AG08395 (cell line): ENCODE data around the gene MIPOL1.

Experiments
- DNase-seq: peaks from one replicate; pipeline ENCODE4 v3.0.0; 2012; ENCODE audit warnings: mixed read lengths, low spot score

Gene MIPOL1

DNA sequence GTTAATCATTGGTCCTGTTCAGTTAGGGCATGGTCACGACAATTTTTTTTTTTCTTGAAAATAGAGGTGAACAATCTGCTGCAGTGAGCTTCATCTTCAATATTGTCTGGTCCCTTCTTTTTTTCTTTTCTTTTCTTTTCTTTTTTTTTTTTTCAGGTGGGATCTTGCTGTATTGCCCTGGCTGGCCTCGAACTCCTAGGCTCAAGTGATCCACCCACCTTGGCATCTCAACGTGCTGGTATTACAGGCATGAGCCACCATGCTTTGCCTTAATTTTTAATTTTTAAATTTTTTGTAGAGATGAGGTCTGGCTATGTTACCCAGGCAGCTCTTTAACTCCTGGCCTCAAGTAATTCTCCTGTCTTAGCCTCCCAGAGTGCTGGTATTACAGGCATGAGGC lies 36.5 kb downstream of the MIPOL1 start:
- DNase-seq = no peak

DNA sequence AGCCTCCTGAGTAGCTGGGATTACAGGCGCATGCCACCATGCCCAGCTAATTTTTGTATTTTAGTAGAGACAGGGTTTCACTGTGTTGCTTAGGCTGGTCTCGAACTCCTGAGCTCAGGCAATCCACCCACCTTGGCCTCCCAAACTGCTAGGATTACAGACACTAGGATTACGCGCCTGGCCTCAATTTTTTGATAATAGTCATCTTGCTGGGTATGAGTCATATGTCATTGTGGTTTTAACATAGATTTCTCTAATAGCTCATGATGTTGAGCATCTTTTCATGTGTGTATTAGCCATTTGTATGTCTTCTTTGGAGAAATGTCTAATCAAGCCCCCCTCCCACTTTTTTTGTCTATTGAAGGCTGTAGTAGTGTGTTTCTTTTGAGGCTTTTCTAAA lies 38.3 kb downstream of the MIPOL1 start:
- peak; percentile 5 for DNase-seq

DNA sequence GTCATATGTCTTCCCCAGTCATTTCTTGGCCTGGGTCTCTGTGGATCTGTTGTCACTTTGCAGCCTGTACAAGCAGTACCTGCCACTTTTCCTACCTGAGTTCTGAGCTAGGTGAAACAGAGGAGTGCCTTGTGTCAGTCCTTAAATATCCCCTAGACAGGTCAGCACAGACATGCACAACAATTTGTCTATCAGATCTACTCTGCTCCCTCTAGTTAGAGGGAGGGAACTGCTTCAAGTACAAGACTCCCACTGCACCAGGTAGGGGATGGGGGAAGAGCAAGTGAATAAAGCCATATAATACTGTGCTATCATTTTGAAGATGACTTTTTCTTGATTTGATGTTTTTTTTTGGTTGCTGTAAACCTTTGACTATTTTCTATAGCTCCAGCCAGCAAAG lies 39.4 kb downstream of the MIPOL1 start:
- no peak for DNase-seq

DNA sequence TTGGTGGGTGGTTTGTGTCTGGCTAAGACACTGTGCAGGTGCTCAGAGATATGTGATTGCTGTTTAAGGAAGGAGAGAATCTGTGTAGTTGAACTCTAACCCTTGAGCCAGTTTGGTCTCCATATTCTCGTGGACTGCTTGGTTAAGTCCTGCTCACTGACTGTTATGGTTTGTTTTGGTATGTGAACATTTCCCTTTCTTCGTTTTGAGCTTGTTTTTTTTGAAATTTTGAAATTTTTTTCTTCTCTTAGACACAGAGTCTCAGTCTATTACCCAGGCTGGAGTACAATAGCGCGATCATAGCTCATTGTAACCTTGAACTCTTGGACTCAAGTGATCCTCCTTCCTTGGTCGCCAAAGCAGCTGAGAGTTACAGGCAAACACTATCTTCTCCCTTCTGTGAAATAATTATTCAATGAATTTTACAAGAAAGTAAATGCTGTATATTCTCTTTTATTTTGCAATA lies 40.0 kb downstream of the MIPOL1 start:
- DNase-seq = no peak

DNA sequence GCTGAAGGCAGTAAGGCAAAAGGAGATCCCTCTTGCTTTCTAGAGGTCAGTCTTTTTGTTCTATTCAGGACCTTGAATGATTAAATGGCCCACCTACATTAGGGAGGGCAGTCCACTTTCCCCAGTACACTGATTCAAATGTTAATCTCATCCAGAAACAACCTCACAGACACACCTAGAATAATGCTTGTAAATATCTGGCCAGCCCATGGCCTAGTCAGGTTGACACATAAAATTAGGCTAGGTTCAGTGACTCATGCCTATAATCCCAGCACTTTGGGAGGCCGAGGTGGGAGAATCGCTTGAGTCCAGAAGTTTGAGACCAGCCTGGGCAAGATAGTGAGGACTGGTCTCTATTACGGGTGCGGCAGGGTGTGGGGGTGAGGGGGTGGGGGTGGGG lies 43.5 kb downstream of the MIPOL1 start:
- DNase-seq = no peak

DNA sequence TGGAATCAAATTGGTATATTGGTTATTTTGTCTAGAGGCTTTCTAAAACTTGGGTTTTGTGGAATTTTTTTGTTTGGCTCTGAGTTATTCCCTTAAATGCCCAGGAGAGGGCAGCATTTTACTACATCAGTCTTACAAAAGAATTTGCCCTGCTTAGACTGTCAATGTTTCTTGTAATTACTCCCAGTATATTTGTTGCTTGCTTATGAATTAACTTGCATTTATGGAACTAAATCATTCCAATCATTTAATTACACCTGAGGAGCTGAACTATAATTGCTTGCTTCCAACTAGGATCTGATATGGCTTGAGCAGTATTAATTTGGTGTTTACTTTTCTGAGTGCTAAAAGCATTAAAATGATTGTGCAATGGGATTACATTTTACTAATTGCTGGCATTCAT lies 48.7 kb downstream of the MIPOL1 start:
- DNase-seq = peak; percentile 38

DNA sequence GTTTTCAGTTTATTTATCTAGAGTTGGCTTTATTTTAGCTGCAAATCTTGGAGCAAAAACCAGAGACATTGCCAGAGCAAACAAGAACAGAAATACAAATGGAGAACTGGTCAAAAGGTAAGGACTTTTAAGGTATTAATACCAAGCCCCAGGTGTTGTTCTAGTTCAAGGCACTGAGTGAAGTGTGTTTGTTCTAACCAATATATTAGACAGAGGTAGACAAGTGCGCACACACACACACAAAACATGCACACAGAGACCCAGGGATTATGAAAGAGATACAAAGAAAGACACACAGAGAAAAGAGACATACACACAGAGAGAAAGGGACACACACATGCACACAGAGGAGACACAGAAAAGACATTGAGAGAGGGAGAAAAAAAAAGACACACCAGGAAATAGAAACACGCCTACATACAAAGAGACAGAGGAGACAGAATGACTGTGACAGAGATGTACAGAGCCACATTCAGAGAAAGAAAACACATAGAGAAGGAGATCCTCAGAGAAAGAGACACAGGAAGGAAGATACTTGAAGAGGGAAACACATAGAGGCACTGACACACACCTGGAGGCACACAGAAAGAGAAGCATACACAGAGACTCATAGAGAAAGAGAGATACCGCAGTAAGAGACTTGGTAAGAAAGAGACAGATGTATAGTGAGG lies 50.2 kb downstream of the MIPOL1 start:
- DNase-seq = no peak

DNA sequence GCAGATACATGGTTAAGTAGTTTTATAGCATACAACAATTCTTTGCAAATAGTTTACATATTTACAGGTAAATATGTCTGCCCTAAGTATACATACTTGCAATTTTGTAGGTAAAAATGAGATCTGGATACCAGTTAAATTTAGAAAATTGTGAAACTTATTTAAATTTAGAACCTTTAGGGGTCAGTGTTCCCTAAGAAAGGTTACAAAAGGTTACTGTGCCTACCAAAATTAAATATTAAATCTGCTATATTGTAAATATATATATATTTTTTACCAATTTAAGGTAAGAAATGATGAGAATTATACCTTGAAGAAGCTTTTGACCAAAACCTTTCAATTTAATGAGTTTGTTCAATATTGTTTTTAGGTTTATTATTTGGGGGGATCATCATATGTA lies 54.0 kb downstream of the MIPOL1 start:
- no peak for DNase-seq

DNA sequence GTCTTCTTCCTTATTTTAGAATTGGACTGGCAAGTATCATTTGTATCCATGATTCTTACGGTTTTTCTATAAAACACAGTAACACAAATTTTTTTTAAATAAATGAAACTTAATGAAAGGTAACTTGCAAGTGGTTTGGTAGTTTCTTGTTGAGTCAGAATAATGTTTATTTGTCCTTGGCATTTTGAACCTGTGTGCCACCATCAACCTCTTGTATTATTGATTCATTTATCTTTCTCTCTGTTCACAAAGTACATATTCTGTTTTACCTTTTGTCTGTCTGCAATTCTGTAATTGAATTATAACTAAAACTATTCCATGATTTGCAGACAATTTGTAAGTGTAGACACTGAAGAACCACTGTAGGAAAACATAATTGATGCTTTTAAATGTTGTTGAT lies 54.7 kb downstream of the MIPOL1 start:
- no peak for DNase-seq

DNA sequence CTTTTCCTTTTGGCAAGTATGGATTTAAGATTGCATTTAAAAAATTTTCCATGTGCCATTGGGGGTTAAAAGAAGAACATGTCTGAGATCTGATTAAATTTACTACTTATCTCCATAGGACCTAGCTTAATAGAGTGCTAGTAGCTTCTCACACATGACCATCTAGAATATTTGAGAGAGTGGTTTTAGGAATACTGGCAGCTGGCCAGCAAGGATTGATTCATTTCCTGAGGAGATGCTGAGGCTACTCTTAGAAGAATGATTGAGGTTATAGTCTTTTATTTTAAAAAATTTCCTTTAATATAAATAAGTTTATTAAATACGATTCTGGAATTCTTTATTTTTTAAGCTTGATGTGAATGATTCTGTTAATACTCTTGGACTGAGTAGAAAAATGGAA lies 56.2 kb downstream of the MIPOL1 start:
- DNase-seq = peak; percentile 20

DNA sequence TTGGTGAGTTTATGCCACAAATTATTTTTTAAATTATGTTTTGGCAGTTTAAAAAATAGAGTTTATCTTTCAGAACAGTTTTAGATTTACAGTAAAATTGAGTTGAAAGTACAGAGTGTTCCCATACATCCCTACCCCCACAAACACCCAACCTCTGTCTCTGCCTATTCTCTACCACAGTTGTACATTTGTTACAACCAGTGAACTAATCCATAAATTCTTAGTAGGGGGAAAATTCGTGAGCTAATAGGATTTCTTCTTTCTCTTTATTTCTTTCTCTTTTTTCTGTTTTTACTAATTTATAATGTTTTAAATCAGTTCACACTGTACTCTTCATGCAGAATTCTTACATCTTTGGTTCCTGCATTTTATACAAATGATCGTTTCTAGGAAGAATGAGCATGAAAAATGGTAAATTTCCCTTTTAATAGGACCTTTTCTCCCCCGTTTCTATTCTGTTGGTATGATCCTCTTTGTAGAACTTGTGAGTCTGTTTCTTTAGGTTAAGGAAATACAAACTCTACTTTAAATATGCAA lies 56.7 kb downstream of the MIPOL1 start:
- DNase-seq = no peak

DNA sequence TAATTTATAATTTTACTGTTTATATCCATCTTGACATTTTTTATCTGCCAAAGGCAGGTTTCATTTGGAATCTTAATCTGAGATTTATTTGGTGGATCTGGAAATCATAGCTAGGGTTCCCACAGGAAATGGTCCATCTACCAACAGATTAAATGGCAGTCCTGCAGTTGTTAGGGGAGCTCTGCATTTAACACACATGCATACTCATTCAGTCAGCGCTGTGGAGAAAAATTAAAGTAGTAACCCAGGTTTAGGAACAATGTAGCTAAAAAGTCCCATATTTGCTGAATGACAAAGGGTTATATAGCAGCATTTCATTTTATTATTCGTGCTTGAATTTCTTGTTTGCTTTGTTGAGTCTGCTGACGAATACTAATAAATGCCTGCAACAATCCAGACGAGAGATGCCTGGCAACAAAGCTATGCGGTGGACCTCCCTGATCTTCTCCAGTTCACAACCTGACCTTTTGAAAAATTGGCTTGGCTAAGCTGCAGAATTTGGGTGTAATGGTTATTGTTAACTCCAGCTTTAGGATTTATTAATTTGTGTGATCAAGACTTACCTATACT lies 59.8 kb downstream of the MIPOL1 start:
- DNase-seq = no peak

DNA sequence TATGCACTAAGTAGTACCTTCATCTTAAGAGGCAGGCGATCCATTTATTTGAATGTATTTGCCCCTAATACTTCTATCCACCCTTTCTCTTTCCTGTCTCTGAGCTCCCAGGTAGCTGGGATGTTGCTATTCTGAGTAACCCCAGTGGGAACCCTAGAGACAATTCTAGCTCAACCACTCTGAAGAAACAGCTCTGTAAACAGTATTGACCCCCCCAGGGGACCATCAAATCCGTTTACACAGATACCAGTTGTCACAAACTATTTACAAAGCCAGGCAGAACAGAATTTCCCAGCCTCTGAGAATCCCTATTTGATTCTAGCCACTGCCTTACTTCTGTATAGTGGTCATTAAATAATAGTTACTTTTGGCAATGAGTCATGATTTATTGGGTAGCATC lies 64.9 kb downstream of the MIPOL1 start:
- no peak for DNase-seq

DNA sequence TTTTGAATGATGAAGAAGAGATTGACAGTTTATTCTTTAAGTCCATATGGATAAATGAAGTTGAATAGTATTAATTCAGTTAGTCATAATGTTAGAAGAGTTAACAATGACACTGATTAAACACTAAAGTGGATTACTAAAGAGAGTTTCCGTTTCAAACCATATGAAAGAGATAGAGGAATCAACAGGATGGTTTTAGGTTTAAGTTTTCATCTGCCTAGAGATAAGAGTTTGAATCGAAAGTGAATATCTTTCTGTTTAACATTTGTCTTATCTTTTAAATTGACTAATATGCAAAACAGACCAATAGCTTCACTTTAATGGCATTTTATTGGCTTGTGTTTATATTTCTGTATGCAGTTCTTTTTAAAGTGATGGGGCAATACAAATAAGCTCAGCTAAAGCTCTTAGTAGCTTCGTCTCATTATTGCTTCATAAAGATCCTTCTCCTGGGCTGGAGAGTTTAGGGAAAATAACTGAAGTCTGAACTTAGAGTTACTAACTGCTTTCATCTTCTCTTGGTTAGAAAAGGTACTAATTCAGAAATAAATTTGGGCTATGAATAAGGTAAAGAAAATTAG lies 66.0 kb downstream of the MIPOL1 start:
- DNase-seq = no peak

DNA sequence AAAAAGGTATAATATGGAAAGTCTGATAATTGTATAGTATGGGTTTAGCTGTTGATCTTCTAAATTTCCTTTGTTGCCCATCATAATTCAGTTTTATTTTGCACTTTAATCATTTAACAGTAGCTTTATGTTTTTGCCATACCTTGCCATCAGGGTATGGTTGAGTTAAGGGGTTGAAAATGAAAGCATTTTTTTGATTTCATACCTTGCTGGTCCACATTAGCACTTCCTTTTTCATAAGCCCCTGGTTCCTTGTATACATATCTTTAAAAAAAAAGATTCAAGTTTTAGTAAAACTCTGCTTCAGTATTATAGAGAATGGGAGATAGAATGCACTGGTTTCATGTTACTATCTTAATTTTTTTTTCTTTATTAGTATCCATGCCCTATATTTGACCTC lies 71.1 kb downstream of the MIPOL1 start:
- no peak for DNase-seq

DNA sequence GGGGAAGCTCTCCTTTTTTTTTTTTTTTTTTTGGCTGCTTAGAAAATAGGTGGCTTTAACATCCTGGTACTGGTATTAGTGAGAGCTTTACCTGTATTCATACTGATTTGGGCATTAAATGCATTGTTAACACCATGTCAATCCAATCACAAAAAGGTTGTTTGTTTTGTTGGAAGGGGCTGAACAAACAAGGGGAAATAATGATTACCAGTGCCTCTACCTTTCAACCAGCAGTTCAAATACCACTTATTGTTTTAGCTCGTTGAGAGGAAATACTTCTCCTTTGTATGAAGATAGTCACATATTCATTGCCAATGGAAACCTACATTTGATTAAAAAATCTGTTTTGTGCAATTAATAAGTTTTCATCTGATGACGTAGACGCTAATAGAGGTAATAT lies 72.9 kb downstream of the MIPOL1 start:
- no peak for DNase-seq

DNA sequence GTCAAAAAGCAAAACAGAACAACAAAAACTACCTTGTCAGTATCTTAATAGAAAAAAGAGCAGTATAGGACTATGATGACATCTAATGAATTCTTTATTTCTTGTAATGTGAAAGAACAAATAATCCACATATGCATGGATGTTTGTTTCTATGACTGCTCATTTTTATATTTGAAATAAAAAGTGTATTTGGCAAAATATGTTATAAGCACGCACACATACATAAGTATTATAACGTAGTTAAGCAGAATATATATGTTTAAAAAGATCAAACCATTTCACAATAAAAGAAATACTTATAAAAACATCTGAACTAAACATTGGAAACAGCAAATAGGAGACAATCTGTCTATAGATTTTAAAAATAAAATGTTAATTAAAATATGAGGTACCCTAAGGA lies 74.8 kb downstream of the MIPOL1 start:
- DNase-seq = no peak

DNA sequence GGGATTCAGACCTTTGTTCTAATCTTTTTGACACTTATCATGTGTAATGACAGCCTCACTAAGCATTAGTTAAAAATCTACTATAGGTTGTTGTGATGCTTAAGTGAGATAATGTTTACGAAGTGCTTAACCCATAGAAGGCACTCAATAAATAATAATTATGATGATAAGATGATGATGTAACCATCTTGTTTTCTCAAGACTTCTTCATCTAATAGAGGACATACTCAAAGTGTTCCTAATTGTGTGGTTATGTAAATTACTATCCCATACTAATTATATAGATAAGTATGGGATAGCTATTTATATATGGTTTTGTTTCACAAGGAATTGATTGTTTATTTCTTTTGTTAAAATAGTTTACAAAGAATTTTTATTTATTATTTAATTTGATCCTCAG lies 76.9 kb downstream of the MIPOL1 start:
- no peak for DNase-seq

DNA sequence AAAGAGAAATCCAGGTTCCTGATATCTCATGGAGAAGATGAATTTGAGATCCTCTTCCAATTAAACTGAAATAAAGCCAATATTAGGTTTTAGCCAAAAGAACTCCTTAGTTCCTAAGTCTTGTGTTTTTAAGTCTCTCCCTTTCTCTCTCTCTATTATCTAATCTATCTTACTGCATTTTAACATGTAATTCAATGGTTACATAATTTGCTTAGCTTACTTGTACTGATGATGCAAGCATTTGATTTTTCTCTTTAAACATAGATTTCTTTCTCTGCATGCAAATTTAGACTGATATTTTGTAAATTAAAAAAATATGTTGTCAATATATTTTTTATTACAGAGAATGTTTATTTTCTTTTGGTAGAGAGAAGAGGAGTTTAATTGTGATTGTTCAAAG lies 78.2 kb downstream of the MIPOL1 start:
- DNase-seq = no peak

DNA sequence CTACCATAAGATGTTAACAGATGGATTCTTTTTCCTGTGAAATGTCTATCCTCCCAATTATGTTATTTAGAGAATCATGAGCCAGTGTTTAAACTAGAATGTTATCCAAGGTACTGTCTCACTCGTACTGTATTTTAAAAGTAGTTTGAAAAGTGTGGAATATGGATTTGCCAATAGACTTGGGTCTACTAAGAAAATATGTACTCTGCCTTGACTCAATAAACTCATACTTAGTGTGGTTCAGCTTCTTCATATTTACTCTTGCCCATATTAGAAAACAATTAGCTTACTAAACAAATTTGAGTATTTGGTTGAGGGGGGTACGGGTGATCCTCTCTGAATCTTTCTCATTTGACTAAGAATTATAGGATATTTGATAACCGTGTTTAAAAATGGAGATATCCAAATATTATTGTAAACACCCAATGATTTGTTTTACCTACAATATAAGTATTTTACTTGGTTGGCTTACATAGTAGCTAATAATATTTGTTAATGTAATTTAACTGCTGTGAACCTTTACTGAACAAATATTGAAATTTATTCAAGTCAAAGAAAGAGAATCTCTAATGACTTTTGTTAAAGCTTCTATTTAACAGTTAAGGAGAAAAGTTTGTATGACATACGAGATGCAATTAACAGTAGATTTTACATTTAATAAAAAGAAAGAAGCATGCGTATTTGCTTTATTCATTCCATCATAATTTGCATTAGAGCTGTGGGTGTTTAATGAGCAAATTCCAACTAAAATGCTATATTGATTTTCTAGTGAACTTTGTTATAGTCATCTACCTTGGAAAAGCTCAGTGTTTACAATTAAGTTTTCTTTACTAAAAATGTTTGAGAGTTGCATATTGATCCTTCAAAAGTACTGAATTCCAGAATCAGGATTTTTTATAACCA lies 81.2 kb downstream of the MIPOL1 start:
- no peak for DNase-seq

DNA sequence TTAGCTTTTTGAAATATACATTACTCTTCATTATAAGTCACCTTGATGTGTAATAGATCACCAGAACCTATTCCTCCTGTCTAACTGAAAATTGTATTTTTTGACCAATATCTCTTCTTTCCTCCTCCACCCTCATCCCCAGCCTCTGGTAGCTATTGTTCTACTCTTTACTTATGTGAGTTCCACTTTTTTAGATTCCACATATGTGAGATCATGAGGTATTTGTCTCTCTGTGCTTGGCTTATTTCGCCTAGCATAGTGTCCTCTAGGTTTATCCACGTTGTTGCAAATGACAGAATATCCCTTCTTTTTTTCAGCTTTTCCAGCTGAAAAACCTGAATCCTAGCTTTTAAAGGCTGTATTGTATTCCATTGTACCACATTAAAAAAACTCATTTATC lies 82.1 kb downstream of the MIPOL1 start:
- no peak for DNase-seq

DNA sequence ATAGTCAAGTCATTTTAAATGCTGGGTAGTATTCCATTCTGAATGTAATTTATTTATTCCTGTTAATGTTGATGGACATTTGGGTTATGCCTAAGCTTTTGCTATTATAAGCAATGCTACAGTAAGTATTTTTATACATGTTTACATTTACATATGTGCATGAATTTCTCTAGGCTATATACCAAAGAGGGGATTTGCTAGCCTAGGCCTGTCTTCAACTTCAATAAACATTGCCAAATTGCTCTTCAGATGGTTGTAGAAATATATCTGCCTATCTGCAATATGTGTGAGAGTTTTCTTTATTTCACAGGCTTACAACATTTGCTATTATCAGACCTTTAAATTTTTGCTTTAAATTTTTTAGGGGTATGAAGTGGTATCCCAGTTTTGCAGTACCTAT lies 87.0 kb downstream of the MIPOL1 start:
- no peak for DNase-seq

DNA sequence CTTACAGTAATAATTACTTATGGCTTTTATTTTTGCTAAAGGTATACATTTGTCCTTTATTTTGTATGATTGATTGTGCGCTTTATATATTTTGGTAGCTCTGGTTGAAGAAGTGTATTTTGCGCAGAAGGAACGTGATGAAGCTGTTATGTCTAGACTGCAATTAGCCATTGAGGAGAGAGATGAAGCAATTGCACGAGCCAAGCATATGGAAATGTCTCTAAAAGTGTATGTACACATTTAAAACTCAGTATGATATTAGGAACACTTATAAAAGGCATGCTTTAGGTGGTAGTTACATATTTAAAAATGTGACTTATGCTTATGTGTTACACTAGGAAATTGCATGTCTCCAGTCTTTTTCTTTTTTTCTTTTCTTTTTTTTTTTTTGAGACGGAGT lies 87.5 kb downstream of the MIPOL1 start:
- DNase-seq = no peak
